Thymus (tissue), 11 donors: Measurements from ENCODE around the gene SOCS3. TPM values are rescaled to one million over a fixed set of nuclear protein-coding genes. Genes with fewer than 3 reads are reported as not detected.

Source experiments
- DNase-seq, 9 donors: peaks; one replicate each; pipeline ENCODE4 v3.0.0-alpha.2; 2013; ENCODE audit warnings: low spot score in 9 of 9, low read depth in 6 of 9, missing footprints in 1 of 9
- H3K27ac ChIP-seq, 2 donors: one replicate each; pipeline ENCODE4 v1.5.1; 2013; ENCODE audit warnings: control low read depth in 1 of 2, low read depth in 1 of 2, low read length in 1 of 2, mild to moderate bottlenecking in 1 of 2, moderate library complexity in 1 of 2
- H3K27me3 ChIP-seq, 2 donors: one replicate each; pipeline ENCODE4 v1.5.1; 2013; ENCODE audit warnings: low read length in 1 of 2; ENCODE audit not compliant: control insufficient read depth in 2 of 2, insufficient read depth in 1 of 2
- H3K36me3 ChIP-seq, 2 donors: one replicate each; pipeline ENCODE4 v1.5.1; 2013; ENCODE audit warnings: low read length in 1 of 2, mild to moderate bottlenecking in 1 of 2, moderate library complexity in 1 of 2; ENCODE audit not compliant: control insufficient read depth in 2 of 2, insufficient read depth in 2 of 2
- H3K4me1 ChIP-seq, 2 donors: one replicate each; pipeline ENCODE4 v1.5.1; 2013; ENCODE audit warnings: low read length in 2 of 2; ENCODE audit not compliant: control insufficient read depth in 2 of 2, insufficient read depth in 2 of 2
- H3K4me3 ChIP-seq, 2 donors: one replicate each; pipeline ENCODE4 v1.5.1; 2013; ENCODE audit warnings: low read length in 2 of 2, control low read depth in 1 of 2, mild to moderate bottlenecking in 1 of 2
- H3K9me3 ChIP-seq, 2 donors: one replicate each; pipeline ENCODE4 v1.5.1; 2013; ENCODE audit warnings: low read length in 1 of 2, mild to moderate bottlenecking in 1 of 2; ENCODE audit not compliant: control insufficient read depth in 2 of 2, insufficient read depth in 1 of 2
- WGBS: extraction: QIAGEN DNeasy Blood & Tissue Kit; methylation state at CpG from one replicate; pipeline ENCODE4 v1.1.7; 2013; 5-methylcytosine and 5-hydroxymethylcytosine counted together
- polyA plus RNA-seq: library from polyadenylated mRNA; stranded (reverse); fragments of 200-250 nt; gene quantifications from one replicate; pipeline ENCODE4 v1.2.3, GENCODE V29; 2013
- total RNA-seq: library from RNA; stranded (reverse); fragments of 120-200 nt; gene quantifications from one replicate; pipeline ENCODE4 v1.2.4, GENCODE V29; 2013
- donor health status: healthy.

SOCS3 gene
- total and polyA plus RNA-seq, 2 donors: 59.5 to 126 TPM

GRCh38 chr17:78351449-78352006 lies 8.3 kb downstream of the SOCS3 start:
- Histone ChIP-seq H3K27me3 (peaks cover 0 to 23% of the 10 kb centered on the region in 2 donors), H3K4me1 (peaks cover 35 to 71% of the 10 kb centered on the region in 2 donors), H3K36me3 (peaks cover 0 to 5% of the 10 kb centered on the region in 2 donors), H3K9me3 (peaks cover 0 to 8% of the 10 kb centered on the region in 2 donors), H3K4me3 (no peak overlapping the region), H3K27ac (peak overlapping the region; percentile 61 to 75)
- no peak for DNase-seq
- 89% methylated on average over 16 of the region's 16 CpGs for WGBS

- peaks cover 20 to 65% of the 10 kb centered on the region in 2 donors for H3K4me1 ChIP-seq
- no peak overlapping the region for H3K27ac ChIP-seq
- peaks cover 0 to 25% of the 10 kb centered on the region in 2 donors for H3K27me3 ChIP-seq
- H3K9me3 ChIP-seq: no peaks in the 10 kb centered on the region
- WGBS: 72% methylated on average over 4 of the region's 4 CpGs
- no peak for DNase-seq
- no peaks in the 10 kb centered on the region for H3K36me3 ChIP-seq
- H3K4me3 ChIP-seq: no peak overlapping the region
These were observed 9.8 kb downstream of the SOCS3 start for GRCh38 chr17:78349891-78350642.

GRCh38 chr17:78348055-78348770 lies 11.7 kb downstream of the SOCS3 start:
- DNase-seq: no peak
- peaks cover 0 to 20% of the 10 kb centered on the region in 2 donors for H3K27me3 ChIP-seq
- H3K4me1 ChIP-seq: peaks cover 23 to 65% of the 10 kb centered on the region in 2 donors
- H3K27ac ChIP-seq: no peak overlapping the region
- H3K4me3 ChIP-seq: no peak overlapping the region
- H3K36me3 ChIP-seq: no peaks in the 10 kb centered on the region
- WGBS: 92% methylated on average over 9 of the region's 9 CpGs
- no peaks in the 10 kb centered on the region for H3K9me3 ChIP-seq

GRCh38 chr17:78347453-78347852 lies 12.4 kb downstream of the SOCS3 start:
- Histone ChIP-seq H3K27ac (no peak overlapping the region), H3K27me3 (peaks cover 0 to 22% of the 10 kb centered on the region in 2 donors), H3K36me3 (no peaks in the 10 kb centered on the region), H3K9me3 (peaks cover 0 to 3% of the 10 kb centered on the region in 2 donors), H3K4me3 (no peak overlapping the region), H3K4me1 (peaks cover 24 to 67% of the 10 kb centered on the region in 2 donors)
- DNase-seq: no peak
- 96% methylated on average over 3 of the region's 3 CpGs for WGBS

- H3K4me1 ChIP-seq: peaks cover 27 to 66% of the 10 kb centered on the region in 2 donors
- DNase-seq: no peak
- 92% methylated on average over 13 of the region's 13 CpGs for WGBS
These were observed 13.1 kb downstream of the SOCS3 start for GRCh38 chr17:78346605-78347250.

GRCh38 chr17:78345791-78346494 lies 13.9 kb downstream of the SOCS3 start:
- H3K9me3 ChIP-seq: peaks cover 0 to 5% of the 10 kb centered on the region in 2 donors
- peaks cover 11 to 25% of the 10 kb centered on the region in 2 donors for H3K27me3 ChIP-seq
- H3K4me3 ChIP-seq: no peak overlapping the region
- H3K27ac ChIP-seq: no peak overlapping the region
- no peak for DNase-seq
- H3K4me1 ChIP-seq: peaks cover 31 to 64% of the 10 kb centered on the region in 2 donors
- 97% methylated on average over 10 of the region's 10 CpGs for WGBS
- no peaks in the 10 kb centered on the region for H3K36me3 ChIP-seq

More at GRCh38 chr17:78346605-78347250, 13.1 kb downstream of the SOCS3 start:
- no peak overlapping the region for H3K4me3 ChIP-seq
- H3K27me3 ChIP-seq: peaks cover 6 to 23% of the 10 kb centered on the region in 2 donors
- H3K36me3 ChIP-seq: no peaks in the 10 kb centered on the region
- peaks cover 0 to 3% of the 10 kb centered on the region in 2 donors for H3K9me3 ChIP-seq
- H3K27ac ChIP-seq: no peak overlapping the region

- WGBS: 98% methylated on average over 8 of the region's 8 CpGs
- Histone ChIP-seq H3K4me3 (no peak overlapping the region), H3K27ac (no peak overlapping the region), H3K27me3 (peaks cover 11 to 32% of the 10 kb centered on the region in 2 donors), H3K36me3 (no peaks in the 10 kb centered on the region), H3K4me1 (peaks cover 33 to 65% of the 10 kb centered on the region in 2 donors), H3K9me3 (peaks cover 0 to 8% of the 10 kb centered on the region in 2 donors)
- no peak for DNase-seq
These were observed 14.7 kb downstream of the SOCS3 start for GRCh38 chr17:78345172-78345571.

- H3K9me3 ChIP-seq: peaks cover 0 to 8% of the 10 kb centered on the region in 2 donors
- no peak overlapping the region for H3K27ac ChIP-seq
- WGBS: 95% methylated on average over 10 of the region's 10 CpGs
- peaks cover 11 to 37% of the 10 kb centered on the region in 2 donors for H3K27me3 ChIP-seq
- peaks cover 33 to 64% of the 10 kb centered on the region in 2 donors for H3K4me1 ChIP-seq
- H3K4me3 ChIP-seq: no peak overlapping the region
- no peaks in the 10 kb centered on the region for H3K36me3 ChIP-seq
- DNase-seq: no peak
These were observed 15.2 kb downstream of the SOCS3 start for GRCh38 chr17:78344666-78345065.
